ENCODE results near the gene ORM2.

- TF ChIP-seq CTCF (IDR thresholded peaks at IDR 0.05): no peak
- TF ChIP-seq POLR2A (IDR thresholded peaks at IDR 0.05): no peak
Observed at GRCh38 chr9:114300846-114301797, 28.5 kb upstream of the ORM2 start.

All from Peyer's patch (tissue), 4 donors.